Body of pancreas (tissue), 4 donors: ENCODE measurements around the gene HACL1. TPM values are rescaled to one million over a fixed set of nuclear protein-coding genes. Genes with fewer than 3 reads are reported as not detected.
"Not testable (repeated sequence)": the region's sequence is repeated elsewhere in the genome, so short reads cannot be mapped to it uniquely, and the experiment has no call there.

Experiments
- ATAC-seq: fragments of 150-250 bp; one replicate; pipeline ENCODE4 v1.9.1; 2016
- DNase-seq, 4 donors: peaks; one replicate each; pipeline ENCODE4 v3.0.0-alpha.2; 2019
- H3K27ac ChIP-seq, 4 donors: fragments of 200-600 bp; sonication (generic); 1 replicate in 3 of 4; 2 replicates in 1 of 4; pipeline versions ENCODE4 v1.5.1 to v1.6.1; 2016 to 2019; ENCODE audit warnings: mild to moderate bottlenecking in 1 of 4, mixed read lengths in 1 of 4, moderate library complexity in 1 of 4
- H3K27me3 ChIP-seq, 2 donors: fragments of 200-600 bp; sonication (generic); one replicate each; pipeline ENCODE4 v1.6.0; 2016; ENCODE audit warnings: mild to moderate bottlenecking in 1 of 2
- H3K36me3 ChIP-seq, 2 donors: fragments of 200-600 bp; sonication (generic); replicated peaks in 1 of 2; 2 replicates each; pipeline ENCODE4 v1.5.1; 2016; ENCODE audit warnings: low read depth in 2 of 2; ENCODE audit not compliant: insufficient read depth in 1 of 2
- H3K4me1 ChIP-seq: fragments of 200-600 bp; sonication (generic); one replicate; pipeline ENCODE4 v1.6.0; 2016
- H3K4me3 ChIP-seq, 2 donors: fragments of 200-600 bp; sonication (generic); 1 replicate in 1 of 2; 2 replicates in 1 of 2; pipeline ENCODE4 v1.5.1; 2016 to 2019
- H3K9me3 ChIP-seq, 3 donors: fragments of 200-600 bp; sonication (generic); 1 replicate in 2 of 3; 2 replicates in 1 of 3; pipeline ENCODE4 v1.5.1; 2016
- CTCF ChIP-seq, 7 experiments: fragments of 450-650 bp in 4 of 7; fragments of 200-600 bp in 3 of 7; sonication (generic) in 3 of 7; IDR thresholded peaks; one replicate each; pipeline ENCODE4 v1.5.1; 2016 to 2019; ENCODE audit warnings: antibody characterized with exemption in 7 of 7
- POLR2A ChIP-seq, 3 donors: fragments of 450-650 bp; IDR thresholded peaks; one replicate each; pipeline ENCODE4 v1.6.1; 2016; ENCODE audit warnings: antibody characterized with exemption in 3 of 3, mild to moderate bottlenecking in 2 of 3
- WGBS, 2 donors: methylation state at CpG; one replicate each; pipeline ENCODE4 v1.1.5; 2017; 5-methylcytosine and 5-hydroxymethylcytosine counted together
- intact Hi-C: fragments of 100-400 bp; cut with DNase I; formaldehyde crosslinking; loops from one replicate; pipeline ENCODE4 v1.15.1; 2023
- total RNA-seq, 2 donors: library from RNA; depleted of rRNA; stranded (reverse); fragments of >200 nt; gene quantifications; one replicate each; pipeline ENCODE4 v1.1.0, GENCODE V29; 2016

Gene HACL1
- total RNA-seq, 2 donors from 2014 or later, result 12.5 to 19.5 TPM

- H3K9me3 ChIP-seq, result no peaks in the 10 kb centered on the region
- no peaks in the 10 kb centered on the region for H3K36me3 ChIP-seq
- peaks cover 5% of the 10 kb centered on the region for H3K4me1 ChIP-seq
- WGBS, 2 donors, result 95 to 100% methylated on average over 1 of the region's 1 CpG
- no peak for ATAC-seq
- intact Hi-C loops, result no loop called here
- no peak for DNase-seq
- H3K27ac ChIP-seq, result no peak overlapping the region
- H3K4me3 ChIP-seq, result no peak overlapping the region
- no peaks in the 10 kb centered on the region for H3K27me3 ChIP-seq
- TF ChIP-seq POLR2A (IDR thresholded peaks at IDR 0.05) (no peak), CTCF (IDR thresholded peaks at IDR 0.05) (no peak)
Observed at GRCh38 chr3:15535732-15536131, 65.6 kb downstream of the HACL1 start.

- intact Hi-C loops, H3K4me3 ChIP-seq, H3K36me3 ChIP-seq, H3K27me3 ChIP-seq, H3K9me3 ChIP-seq, ATAC-seq, DNase-seq, H3K27ac ChIP-seq: not testable (repeated sequence)
- H3K4me1 ChIP-seq, result peaks cover 28% of the 10 kb centered on the region
- WGBS, 2 donors, result 91 to 95% methylated on average over 2 of the region's 2 CpGs
Observed at GRCh38 chr3:15532614-15533013, 68.8 kb downstream of the HACL1 start.

- H3K27ac ChIP-seq, result no peak overlapping the region
- TF ChIP-seq CTCF (IDR thresholded peaks at IDR 0.05), result no peak
- TF ChIP-seq POLR2A (IDR thresholded peaks at IDR 0.05), result no peak
Observed at GRCh38 chr3:15531346-15531745, 70.0 kb downstream of the HACL1 start.

GRCh38 chr3:15528854-15529537 lies 72.4 kb downstream of the HACL1 start:
- Histone ChIP-seq H3K9me3 (no peaks in the 10 kb centered on the region), H3K36me3 (no peaks in the 10 kb centered on the region), H3K27me3 (no peaks in the 10 kb centered on the region), H3K4me1 (peaks cover 34% of the 10 kb centered on the region), H3K27ac (peak overlapping the region in 3 of 4 donors; percentile 46 to 51 (median 47)), H3K4me3 (no peak overlapping the region)
- TF ChIP-seq POLR2A (IDR thresholded peaks at IDR 0.05), result no peak
- TF ChIP-seq CTCF (IDR thresholded peaks at IDR 0.05), result no peak
- peak; percentile 31 for ATAC-seq
- intact Hi-C loops, result no loop called here
- WGBS, 2 donors, result 39 to 54% methylated on average over 4 of the region's 4 CpGs
- peak in 1 of 4 donors; percentile 10 for DNase-seq

More at GRCh38 chr3:15531346-15531745, 70.0 kb downstream of the HACL1 start:
- Histone ChIP-seq H3K27me3 (no peaks in the 10 kb centered on the region), H3K36me3 (no peaks in the 10 kb centered on the region), H3K4me1 (peaks cover 34% of the 10 kb centered on the region), H3K4me3 (no peak overlapping the region), H3K9me3 (no peaks in the 10 kb centered on the region)
- ATAC-seq (no peak), DNase-seq (no peak)
- intact Hi-C loops, result no loop called here
- 78% methylated on average over 1 of the region's 1 CpG; no CpG with 5 or more reads in 1 of the 2 donors for WGBS, 2 donors

- no peak overlapping the region for H3K4me3 ChIP-seq
- ATAC-seq (peak; percentile 13), DNase-seq (peak in 2 of 4 donors; percentile 24 to 31)
Observed at GRCh38 chr3:15527031-15527459, 74.3 kb downstream of the HACL1 start.

More at GRCh38 chr3:15527031-15527459, 74.3 kb downstream of the HACL1 start:
- intact Hi-C loops, result no loop called here
- Histone ChIP-seq H3K27me3 (no peaks in the 10 kb centered on the region), H3K4me1 (peaks cover 34% of the 10 kb centered on the region), H3K27ac (no peak overlapping the region), H3K9me3 (no peaks in the 10 kb centered on the region), H3K36me3 (no peaks in the 10 kb centered on the region)
- 36 to 62% methylated on average over 3 to 4 of the region's 4 CpGs for WGBS, 2 donors
- TF ChIP-seq CTCF (IDR thresholded peaks at IDR 0.05) (no peak), POLR2A (IDR thresholded peaks at IDR 0.05) (no peak)
